NCI-H2081 treated with DMSO at 0.1 percent for 48 hours (cell line): ENCODE measurements around the gene CRIM1.

ENCODE experiments used
- DNase-seq: peaks from one replicate; lab custom pipeline; 2025; lab: John Stamatoyannopoulos, UW

Gene CRIM1

GRCh38 chr2:36373149-36373926, 17.8 kb downstream of the CRIM1 start:
- DNase-seq = no peak

DNA sequence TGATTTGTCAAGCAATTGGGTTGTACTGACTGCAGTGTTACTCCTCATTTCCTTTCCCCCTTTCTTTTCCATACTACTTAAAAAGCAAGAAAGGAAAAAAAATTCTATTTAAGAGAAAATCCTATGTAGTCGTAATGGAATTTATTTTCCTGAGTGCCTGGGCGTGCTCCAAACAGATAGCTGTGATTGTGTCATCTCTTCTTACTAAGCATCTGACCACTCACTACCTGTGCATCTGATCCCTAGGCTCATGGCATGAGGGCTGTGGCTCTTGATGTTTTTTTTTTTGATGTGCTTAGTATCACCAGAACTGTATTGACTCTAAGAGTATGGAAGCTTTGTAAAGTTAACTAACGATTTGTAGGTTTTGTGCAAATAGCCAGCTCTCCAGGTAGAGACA, 19.0 kb downstream of the CRIM1 start:
- DNase-seq = no peak

DNA sequence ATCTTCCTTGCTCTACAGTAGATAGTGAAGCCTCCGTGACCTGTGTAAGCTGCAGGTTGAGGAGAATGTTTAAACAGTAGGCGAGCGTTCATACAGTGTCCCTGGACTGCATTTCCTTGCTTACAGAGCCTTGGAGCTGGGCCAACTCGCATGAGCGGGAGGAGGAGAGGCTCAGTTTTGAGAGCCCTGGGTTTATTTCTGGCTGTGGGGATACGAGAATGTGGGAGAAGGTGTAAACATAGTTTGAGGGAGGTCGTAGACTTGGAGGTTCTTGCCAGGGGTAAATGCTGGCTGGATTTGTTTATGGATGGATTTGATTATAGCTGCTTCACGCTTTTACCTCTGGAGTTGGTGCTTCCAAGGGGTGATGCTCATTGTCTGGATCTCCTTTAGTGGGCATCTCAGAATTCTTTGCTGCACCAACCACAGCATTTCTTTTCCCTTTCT, 20.8 kb downstream of the CRIM1 start:
- no peak for DNase-seq

DNA sequence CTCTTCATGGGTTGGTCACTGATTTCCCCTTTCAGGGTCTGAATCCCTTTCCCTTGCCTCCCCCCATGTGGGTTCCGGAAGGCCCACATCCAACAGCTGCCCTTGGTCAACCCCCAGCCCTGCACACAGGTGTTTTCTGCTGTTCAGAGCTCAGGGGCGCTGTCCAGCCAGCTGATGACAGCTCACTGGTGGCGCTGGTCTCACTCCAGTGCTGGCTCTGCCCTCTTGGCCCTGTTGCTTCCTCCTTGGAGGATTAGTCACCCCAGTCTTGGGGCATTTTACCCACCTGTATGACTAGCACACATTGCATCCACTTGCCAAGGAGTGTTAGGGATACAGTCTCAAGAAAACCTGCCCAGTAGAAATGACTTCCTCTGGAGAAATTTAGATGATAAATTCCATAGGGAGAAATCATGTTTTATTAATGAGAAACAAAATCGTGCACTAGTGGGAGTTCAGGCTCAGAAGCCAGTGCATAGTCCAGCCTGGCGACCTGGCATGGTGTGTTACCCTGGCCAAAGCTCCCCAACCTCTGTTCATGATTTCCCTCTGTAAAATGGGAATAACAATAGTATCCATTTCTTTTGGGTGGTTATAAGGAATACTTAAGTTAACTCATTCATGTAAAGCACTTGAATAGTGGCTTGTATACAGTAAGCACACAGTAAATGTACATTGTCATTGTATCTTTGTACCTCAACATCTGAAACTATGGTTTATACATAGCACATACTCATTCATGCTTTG, 21.6 kb downstream of the CRIM1 start:
- no peak for DNase-seq

DNA sequence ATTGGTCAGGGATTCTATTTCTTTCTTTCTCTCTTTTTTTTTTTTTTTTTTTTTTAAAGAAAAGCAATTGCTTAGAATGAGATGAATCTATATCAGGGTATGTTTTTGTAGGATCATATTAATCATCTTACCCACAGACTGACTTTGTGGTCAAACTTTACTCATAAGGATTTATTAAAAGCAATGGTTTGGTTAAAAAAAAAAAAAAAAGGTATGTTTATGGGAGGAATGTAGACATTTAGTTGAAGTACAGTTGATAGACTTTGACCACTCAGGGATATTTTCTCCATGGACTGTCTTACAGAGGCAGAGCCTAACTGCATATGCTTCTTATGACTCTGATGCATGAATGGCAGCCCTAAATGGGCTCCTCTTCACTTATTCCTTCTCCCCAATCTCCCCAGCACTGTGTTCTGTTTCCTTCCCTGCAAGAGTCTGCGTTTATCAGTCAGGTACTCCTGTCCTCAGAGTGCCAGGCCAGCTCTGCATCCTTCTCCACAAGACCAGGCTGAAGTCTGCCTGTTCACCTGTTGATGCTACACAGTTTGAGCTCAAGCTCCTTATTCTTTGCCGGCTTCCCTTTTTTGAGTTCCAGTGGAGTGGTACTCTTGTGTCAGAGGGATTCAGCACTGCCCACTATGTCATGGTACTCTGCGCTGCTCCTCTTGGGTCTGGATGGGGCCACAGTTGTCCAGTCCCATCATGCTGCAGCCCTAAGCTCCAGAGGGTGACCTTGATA, 24.3 kb downstream of the CRIM1 start:
- DNase-seq = no peak

DNA sequence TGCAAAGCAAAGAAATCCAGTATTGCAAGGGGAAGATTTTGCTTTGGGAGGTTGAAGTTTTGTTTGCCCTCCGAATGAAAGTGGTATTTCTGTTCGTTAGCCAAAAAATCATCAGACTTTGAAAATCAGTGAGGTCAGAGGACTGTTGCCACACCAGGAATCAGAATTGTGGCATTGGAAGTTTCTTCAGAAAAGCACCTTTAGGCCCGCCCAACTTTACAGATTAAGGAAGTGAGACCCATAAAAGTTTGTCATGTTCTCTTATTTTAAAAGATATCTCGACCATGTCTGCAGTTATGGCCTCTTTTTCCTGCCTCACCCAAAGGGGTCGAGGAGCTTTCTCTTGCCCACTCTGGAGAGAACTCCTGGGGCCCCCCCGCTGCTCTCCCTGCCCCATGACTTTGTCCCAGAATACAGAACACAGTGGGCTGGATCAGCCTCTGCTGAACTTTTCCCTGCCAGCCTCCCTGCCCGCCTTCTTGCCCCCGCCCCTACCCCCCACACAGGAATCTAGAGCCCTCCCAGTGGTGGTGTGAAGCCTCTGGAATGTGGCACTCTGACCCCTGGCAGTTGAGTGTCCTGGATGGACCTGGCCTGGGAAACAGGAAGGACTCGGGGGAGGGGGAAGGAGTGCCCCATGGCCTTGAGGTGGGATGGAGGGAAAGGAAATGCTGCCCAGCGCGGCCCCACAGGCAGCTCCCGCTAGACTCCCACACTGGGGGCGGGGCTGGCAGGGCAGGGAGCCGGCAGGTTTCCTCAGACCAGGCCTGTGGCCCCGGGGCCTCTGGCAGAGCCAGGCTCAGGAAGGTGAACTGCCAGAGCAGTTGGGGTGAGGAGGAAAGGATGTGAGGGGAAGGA, 25.3 kb downstream of the CRIM1 start:
- no peak for DNase-seq

GRCh38 chr2:36381993-36382392, 26.4 kb downstream of the CRIM1 start:
- no peak for DNase-seq

- DNase-seq = no peak
These were observed 26.9 kb downstream of the CRIM1 start for GRCh38 chr2:36382472-36382871.

DNA sequence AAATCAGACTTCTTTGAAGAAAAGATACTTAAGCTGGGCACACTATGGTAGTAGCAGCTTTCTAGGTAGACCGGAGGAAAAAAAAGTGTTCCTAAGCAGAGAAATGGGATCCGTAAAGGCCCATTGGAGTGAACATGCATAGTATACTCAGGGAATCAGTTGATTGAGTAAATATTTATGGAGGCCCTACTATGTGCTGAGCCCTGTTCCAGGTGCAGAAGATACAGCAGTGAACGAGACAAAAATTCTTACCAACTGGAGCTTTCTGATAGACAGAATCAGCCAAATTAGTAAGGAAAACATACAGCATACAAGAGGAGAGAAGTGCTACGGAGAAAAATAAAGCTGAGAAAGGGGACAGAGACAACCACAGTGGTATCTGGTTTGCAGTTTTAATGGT, 28.1 kb downstream of the CRIM1 start:
- no peak for DNase-seq

GRCh38 chr2:36384454-36384853, 28.9 kb downstream of the CRIM1 start:
- no peak for DNase-seq

DNA sequence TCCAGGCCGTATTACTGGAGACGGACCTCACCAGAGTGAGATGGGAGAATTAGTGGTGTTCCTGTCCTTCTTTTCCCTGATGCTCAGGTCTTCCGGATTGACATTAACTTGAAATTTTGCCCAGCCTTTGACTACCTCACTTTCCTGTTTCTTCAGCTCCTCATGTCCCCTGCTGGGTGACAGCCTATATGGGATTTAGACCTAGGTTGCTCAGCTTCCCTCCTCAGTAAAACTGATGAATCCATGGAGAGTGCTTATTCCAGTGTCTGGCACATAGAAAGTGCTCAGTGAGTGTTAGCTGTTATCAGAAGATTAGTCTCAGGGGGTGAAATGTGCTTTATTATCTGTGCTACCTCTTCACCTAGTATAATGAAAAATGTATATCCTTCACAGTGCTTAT, 30.0 kb downstream of the CRIM1 start:
- DNase-seq = no peak

DNA sequence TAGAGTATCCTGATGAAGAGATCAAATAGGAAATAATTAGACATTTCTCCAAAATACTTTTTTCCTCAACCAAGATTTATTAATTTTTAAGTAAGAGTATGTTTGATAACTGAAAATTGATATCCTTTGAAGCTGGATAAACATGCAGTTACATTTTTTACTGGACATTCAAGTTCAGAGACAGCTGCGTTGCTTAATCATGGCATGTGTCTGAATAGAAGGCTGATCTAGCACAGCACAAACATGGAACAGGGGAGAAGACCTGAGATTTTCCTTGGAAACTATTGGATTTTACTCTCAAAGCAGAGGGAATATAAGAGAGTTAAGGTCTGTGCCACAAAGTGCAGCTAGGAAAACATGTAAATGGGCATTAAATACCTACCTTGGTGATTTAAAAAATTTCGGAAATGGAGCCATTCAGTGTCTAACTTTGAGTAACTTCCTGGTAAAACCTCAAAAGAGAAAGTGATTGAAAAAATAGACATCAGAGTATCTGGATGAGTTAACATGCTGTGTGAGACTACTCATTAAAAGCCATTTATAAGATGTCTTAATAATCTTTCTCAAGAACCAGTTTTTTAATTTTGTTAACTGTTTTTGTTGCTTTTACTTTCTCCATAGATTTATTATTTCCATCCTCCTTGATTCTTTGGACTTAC, 31.8 kb downstream of the CRIM1 start:
- DNase-seq = no peak

GRCh38 chr2:36388472-36388871, 32.9 kb downstream of the CRIM1 start:
- no peak for DNase-seq

DNA sequence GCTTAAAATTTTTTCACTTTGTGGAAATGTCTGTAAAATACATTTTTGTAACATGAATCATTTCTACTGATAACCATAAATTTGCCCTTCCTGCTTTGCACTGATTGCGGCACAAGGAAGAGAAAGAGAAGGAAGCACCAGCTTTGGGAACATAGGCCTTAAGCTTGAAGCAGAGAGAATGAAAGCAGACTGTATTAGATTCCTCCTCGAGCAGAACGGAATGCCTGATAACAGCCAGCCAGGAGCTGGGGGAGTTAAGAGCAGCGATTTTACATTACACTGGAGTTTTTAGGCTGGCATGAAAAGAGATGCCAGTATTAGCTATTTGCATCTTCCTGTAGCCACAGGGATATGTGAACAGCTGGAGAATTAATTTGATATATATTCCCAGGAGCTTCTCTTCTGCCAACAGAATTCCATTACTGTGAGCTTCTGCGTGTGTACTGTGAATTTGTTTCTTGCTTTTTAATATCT, 33.5 kb downstream of the CRIM1 start:
- no peak for DNase-seq

DNA sequence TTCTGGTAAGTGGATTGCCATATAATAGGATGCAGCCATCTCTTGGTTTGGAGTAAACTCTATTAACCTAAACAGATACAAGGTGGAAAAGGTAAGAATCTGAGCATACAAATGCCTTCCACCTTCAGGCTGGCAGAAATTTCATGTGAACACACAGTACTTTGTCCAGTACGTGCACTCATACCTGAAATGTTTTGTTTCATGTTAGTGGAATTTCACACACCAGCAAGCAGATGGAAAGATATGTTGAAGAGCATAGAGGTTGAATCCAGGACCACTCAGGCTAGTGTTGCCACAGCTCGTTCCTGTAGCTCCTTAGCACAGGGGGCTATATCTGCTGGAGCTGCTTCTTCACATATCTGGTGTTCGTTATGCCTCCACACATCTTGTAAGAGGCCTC, 34.0 kb downstream of the CRIM1 start:
- DNase-seq = no peak

GRCh38 chr2:36392571-36393255, 37.1 kb downstream of the CRIM1 start:
- no peak for DNase-seq

DNA sequence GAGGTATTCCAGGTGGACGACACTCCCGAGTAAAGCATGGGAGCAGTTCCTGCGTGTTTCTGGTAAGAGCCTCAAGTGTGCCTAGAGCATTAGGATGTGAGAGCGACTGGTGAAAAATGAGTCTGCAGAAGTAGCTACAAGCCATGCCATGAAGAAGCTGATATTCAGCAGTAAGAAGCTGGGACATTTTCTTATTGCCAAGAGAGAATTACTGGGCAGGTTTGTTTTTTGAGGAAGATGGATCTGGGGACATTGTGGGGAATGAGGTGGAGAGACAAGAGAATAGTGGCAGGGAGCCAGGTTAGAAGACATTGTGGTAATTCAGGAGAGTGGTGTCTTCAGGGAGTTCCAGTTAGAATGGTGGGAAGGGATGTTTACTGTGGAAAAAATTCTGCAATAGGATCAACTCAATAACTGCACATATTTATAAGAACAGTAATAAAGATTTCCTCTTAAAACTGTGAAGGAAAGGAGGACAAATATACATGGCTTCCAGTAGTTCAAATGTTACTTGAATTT, 38.2 kb downstream of the CRIM1 start:
- no peak for DNase-seq

DNA sequence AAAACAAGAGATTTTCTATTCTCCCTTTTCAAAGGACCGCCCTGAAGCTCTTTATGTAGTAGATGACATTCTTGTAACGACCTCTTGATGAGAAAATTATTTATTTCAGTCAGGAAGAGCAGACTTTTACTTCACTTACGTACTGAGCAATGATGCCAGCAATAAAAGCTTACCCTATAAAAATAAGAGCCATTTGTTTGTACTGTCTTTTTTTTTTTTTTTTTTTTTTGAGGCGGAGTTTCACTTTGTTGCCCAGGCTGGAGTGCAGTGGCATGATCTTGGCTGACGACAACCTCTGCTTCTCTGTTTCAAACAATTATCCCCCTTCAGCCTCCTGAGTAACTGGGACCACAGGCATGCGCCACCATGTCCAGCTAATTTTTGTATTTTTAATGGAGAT, 39.2 kb downstream of the CRIM1 start:
- no peak for DNase-seq

- no peak for DNase-seq
These were observed 40.3 kb downstream of the CRIM1 start for GRCh38 chr2:36395866-36396265.

- no peak for DNase-seq
These were observed 41.4 kb downstream of the CRIM1 start for GRCh38 chr2:36396878-36397539.
